SK-N-SH (cell line): ENCODE data around the gene MYO3A.

Experiments
- CTCF ChIP-seq: fragments of 200-600 bp; sonication (generic); IDR thresholded peaks from 2 replicates; pipeline ENCODE4 v1.6.1; 2017; ENCODE audit warnings: antibody characterized with exemption, mild to moderate bottlenecking, moderate library complexity
- EP300 ChIP-seq, 2 experiments: IDR thresholded peaks; 2 replicates each; pipeline versions ENCODE4 v1.4.0 to v1.6.1; 2012; ENCODE audit warnings: borderline replicate concordance in 1 of 2, low read depth in 1 of 2, low read length in 1 of 2
- GABPA ChIP-seq: IDR thresholded peaks from 2 replicates; pipeline ENCODE4 v1.4.0; 2012; ENCODE audit warnings: low read depth, mild to moderate bottlenecking
- MAX ChIP-seq: IDR thresholded peaks from 2 replicates; pipeline ENCODE4 v1.4.0; 2012; ENCODE audit warnings: low read depth
- MEF2A ChIP-seq: IDR thresholded peaks from 2 replicates; pipeline ENCODE4 v1.4.0; 2012; ENCODE audit warnings: low read depth, borderline replicate concordance
- NFIC ChIP-seq: IDR thresholded peaks from 2 replicates; pipeline ENCODE4 v1.4.0; 2012; ENCODE audit warnings: borderline replicate concordance
- PBX3 ChIP-seq: IDR thresholded peaks from 2 replicates; pipeline ENCODE4; 2012
- POLR2AphosphoS5 ChIP-seq: IDR thresholded peaks from 2 replicates; pipeline ENCODE4 v1.6.1; 2012; ENCODE audit warnings: low read depth, low read length
- RAD21 ChIP-seq: IDR thresholded peaks from 2 replicates; pipeline ENCODE4 v1.6.1; 2012; ENCODE audit warnings: mild to moderate bottlenecking, low read length
- RXRA ChIP-seq: IDR thresholded peaks from 2 replicates; pipeline ENCODE4 v1.4.0; 2012; ENCODE audit warnings: low read depth, mild to moderate bottlenecking, borderline replicate concordance
- TAF1 ChIP-seq: IDR thresholded peaks from 2 replicates; pipeline ENCODE4 v1.6.1; 2012; ENCODE audit warnings: low read depth, mild to moderate bottlenecking, low read length, moderate library complexity, borderline replicate concordance

GRCh38 chr10:25944771-25945170 lies 10.7 kb downstream of the MYO3A start:
- TF ChIP-seq MEF2A (no peak), TAF1 (no peak), CTCF (no peak), RXRA (no peak), PBX3 (no peak), RAD21 (no peak), GABPA (no peak), EP300 (IDR thresholded peaks at IDR 0.05; ENCODE audit: borderline replicate concordance in 1 of 2, low read depth in 1 of 2, low read length in 1 of 2) (no peak), MAX (no peak), NFIC (no peak), POLR2AphosphoS5 (no peak)
